AG09319 (cell line): ENCODE data around the gene ADARB1.

Experiments
- DNase-seq: peaks from one replicate; pipeline ENCODE4 v3.0.0-alpha.2; 2010; ENCODE audit warnings: low read depth; ENCODE audit errors: extremely low read depth
- CTCF ChIP-seq: IDR thresholded peaks from 2 replicates; pipeline ENCODE4 v1.5.1; 2011; ENCODE audit warnings: low read depth, mild to moderate bottlenecking, inconsistent platforms, low read length, moderate library complexity

Gene ADARB1

GRCh38 chr21:45258466-45258865, 184.1 kb downstream of the ADARB1 start:
- TF ChIP-seq CTCF: no peak
- no peak for DNase-seq

GRCh38 chr21:45259206-45259840, 184.9 kb downstream of the ADARB1 start:
- DNase-seq: no peak
- TF ChIP-seq CTCF: no peak

GRCh38 chr21:45260191-45260825, 185.9 kb downstream of the ADARB1 start:
- no peak for DNase-seq
- TF ChIP-seq CTCF: no peak

- DNase-seq: no peak
- no peak for TF ChIP-seq CTCF
Measured at GRCh38 chr21:45261093-45261492, 186.7 kb downstream of the ADARB1 start.

- no peak for DNase-seq
- TF ChIP-seq CTCF: no peak
Measured at GRCh38 chr21:45262041-45262581, 187.7 kb downstream of the ADARB1 start.

- no peak for DNase-seq
- TF ChIP-seq CTCF: no peak
Measured at GRCh38 chr21:45262616-45263015, 188.2 kb downstream of the ADARB1 start.

- no peak for TF ChIP-seq CTCF
- no peak for DNase-seq
Measured at GRCh38 chr21:45263534-45263933, 189.2 kb downstream of the ADARB1 start.
